GM18498 (cell line): ENCODE data around the gene WASHC4.

Experiments used
- ATAC-seq: cut with Tn5 transposase; IDR thresholded peaks from one replicate; pipeline ENCODE4 v1.9.1; 2021; ENCODE audit warnings: mild to moderate bottlenecking, moderate library complexity; ENCODE audit not compliant: unreplicated experiment

The WASHC4 gene

GRCh38 chr12:105204916-105205315 lies 97.4 kb downstream of the WASHC4 start:
- no peak for ATAC-seq

GRCh38 chr12:105205322-105206048 lies 98.0 kb downstream of the WASHC4 start:
- no peak for ATAC-seq

- no peak for ATAC-seq
These were observed 99.3 kb downstream of the WASHC4 start for GRCh38 chr12:105206686-105207374.

GRCh38 chr12:105209091-105209490 lies 101.6 kb downstream of the WASHC4 start:
- ATAC-seq: no peak

GRCh38 chr12:105212438-105212837 lies 104.9 kb downstream of the WASHC4 start:
- no peak for ATAC-seq

- no peak for ATAC-seq
These were observed 106.6 kb downstream of the WASHC4 start for GRCh38 chr12:105214148-105214547.

- no peak for ATAC-seq
These were observed 107.3 kb downstream of the WASHC4 start for GRCh38 chr12:105214670-105215375.

- ATAC-seq: no peak
These were observed 110.9 kb downstream of the WASHC4 start for GRCh38 chr12:105218434-105218833.
